C4-2B (cell line): Measurements from ENCODE around the gene MYO6.

Experiments used
- ZFX ChIP-seq: fragments of 450-650 bp; IDR thresholded peaks from 2 replicates; pipeline ENCODE4 v1.6.1; 2017
- TF ChIP-seq, protein P1 (sequence below): fragments of 450-650 bp; conservative IDR thresholded peaks from 2 replicates; pipeline ENCODE4 v1.5.1; 2017; ENCODE audit warnings: mild to moderate bottlenecking

DNA sequence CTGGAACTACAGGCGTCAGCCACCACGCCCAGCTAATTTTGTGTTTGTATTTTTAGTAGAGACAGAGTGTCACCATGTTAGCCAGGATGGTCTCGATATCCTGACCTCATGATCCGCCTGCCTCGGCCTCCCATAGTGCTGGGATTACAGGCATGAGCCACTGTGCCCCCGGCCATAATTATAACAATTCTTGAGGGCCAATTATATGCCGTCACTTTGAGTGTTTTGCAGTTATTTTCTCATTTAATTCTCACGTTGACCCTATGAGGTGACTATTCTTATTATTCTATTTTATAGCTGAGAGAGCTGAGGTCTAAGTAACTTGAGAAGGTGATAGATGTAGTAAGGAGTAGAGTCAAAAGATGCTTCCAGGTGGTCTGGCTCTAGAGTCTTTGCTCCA, 13.0 kb downstream of the MYO6 start:
- TF ChIP-seq, protein P1, sequence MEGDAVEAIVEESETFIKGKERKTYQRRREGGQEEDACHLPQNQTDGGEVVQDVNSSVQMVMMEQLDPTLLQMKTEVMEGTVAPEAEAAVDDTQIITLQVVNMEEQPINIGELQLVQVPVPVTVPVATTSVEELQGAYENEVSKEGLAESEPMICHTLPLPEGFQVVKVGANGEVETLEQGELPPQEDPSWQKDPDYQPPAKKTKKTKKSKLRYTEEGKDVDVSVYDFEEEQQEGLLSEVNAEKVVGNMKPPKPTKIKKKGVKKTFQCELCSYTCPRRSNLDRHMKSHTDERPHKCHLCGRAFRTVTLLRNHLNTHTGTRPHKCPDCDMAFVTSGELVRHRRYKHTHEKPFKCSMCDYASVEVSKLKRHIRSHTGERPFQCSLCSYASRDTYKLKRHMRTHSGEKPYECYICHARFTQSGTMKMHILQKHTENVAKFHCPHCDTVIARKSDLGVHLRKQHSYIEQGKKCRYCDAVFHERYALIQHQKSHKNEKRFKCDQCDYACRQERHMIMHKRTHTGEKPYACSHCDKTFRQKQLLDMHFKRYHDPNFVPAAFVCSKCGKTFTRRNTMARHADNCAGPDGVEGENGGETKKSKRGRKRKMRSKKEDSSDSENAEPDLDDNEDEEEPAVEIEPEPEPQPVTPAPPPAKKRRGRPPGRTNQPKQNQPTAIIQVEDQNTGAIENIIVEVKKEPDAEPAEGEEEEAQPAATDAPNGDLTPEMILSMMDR: no peak
- no peak for TF ChIP-seq ZFX
